Measurements from ENCODE around the gene OR2V1.

DNA sequence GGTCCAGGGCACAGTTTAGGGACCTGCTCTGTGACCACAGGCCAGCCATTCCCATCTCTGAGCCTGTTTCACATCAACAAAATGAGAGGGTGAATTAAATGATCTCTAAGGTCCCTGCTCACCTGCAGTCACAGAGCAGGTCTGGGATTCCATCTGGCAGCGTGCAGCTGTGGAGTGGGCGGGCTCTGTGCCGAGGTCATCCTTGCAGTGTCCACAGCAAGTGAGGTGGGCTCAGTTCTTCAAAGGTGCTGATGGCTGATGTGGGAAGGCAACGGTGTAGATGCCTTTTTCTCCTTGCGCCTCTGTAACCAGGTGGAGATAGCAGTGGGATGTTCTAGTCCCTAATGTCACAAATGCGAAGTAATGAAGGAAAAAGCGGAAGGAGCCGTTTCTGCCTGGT, 11.9 kb downstream of the OR2V1 start:
- TF ChIP-seq, protein P1, sequence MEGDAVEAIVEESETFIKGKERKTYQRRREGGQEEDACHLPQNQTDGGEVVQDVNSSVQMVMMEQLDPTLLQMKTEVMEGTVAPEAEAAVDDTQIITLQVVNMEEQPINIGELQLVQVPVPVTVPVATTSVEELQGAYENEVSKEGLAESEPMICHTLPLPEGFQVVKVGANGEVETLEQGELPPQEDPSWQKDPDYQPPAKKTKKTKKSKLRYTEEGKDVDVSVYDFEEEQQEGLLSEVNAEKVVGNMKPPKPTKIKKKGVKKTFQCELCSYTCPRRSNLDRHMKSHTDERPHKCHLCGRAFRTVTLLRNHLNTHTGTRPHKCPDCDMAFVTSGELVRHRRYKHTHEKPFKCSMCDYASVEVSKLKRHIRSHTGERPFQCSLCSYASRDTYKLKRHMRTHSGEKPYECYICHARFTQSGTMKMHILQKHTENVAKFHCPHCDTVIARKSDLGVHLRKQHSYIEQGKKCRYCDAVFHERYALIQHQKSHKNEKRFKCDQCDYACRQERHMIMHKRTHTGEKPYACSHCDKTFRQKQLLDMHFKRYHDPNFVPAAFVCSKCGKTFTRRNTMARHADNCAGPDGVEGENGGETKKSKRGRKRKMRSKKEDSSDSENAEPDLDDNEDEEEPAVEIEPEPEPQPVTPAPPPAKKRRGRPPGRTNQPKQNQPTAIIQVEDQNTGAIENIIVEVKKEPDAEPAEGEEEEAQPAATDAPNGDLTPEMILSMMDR (IDR thresholded peaks at IDR 0.05) = no peak
- no peak for TF ChIP-seq POLR2A (IDR thresholded peaks at IDR 0.05)

Data from Peyer's patch (tissue), 4 donors.